ENCODE results near the gene THUMPD2. TPM values are rescaled to one million over a fixed set of nuclear protein-coding genes. Genes with fewer than 3 reads are reported as not detected.
A peak's percentile ranks its signal among the peaks of the same experiment; 100 is the strongest.

The THUMPD2 gene
- total RNA-seq, 1 donor, result 10.8 TPM

- H3K4me3 ChIP-seq (ENCODE audit: low read depth, low read length), result no peak overlapping the region
- no peak for TF ChIP-seq CTCF (IDR thresholded peaks at IDR 0.05; ENCODE audit: insufficient read depth, low read depth, low read length)
- no peak for DNase-seq (ENCODE audit: low read depth)
These were observed 75.7 kb downstream of the THUMPD2 start for GRCh38 chr2:39703181-39703872.

GRCh38 chr2:39701137-39701536 is 77.9 kb downstream of the THUMPD2 start:
- TF ChIP-seq CTCF (IDR thresholded peaks at IDR 0.05; ENCODE audit: insufficient read depth, low read depth, low read length), result no peak
- no peak for DNase-seq (ENCODE audit: low read depth)
- H3K4me3 ChIP-seq (ENCODE audit: low read depth, low read length), result no peak overlapping the region

- DNase-seq (ENCODE audit: low read depth), result no peak
- H3K4me3 ChIP-seq (ENCODE audit: low read depth, low read length), result no peak overlapping the region
- no peak for TF ChIP-seq CTCF (IDR thresholded peaks at IDR 0.05; ENCODE audit: insufficient read depth, low read depth, low read length)
These were observed 81.6 kb downstream of the THUMPD2 start for GRCh38 chr2:39697454-39697853.

GRCh38 chr2:39696838-39697237 is 82.2 kb downstream of the THUMPD2 start:
- TF ChIP-seq CTCF (IDR thresholded peaks at IDR 0.05; ENCODE audit: insufficient read depth, low read depth, low read length), result peak; percentile 44
- peak; percentile 79 for DNase-seq (ENCODE audit: low read depth)
- no peak overlapping the region for H3K4me3 ChIP-seq (ENCODE audit: low read depth, low read length)

GRCh38 chr2:39696101-39696553 is 82.9 kb downstream of the THUMPD2 start:
- no peak overlapping the region for H3K4me3 ChIP-seq (ENCODE audit: low read depth, low read length)
- DNase-seq (ENCODE audit: low read depth), result peak; percentile 92

GRCh38 chr2:39693245-39693644 is 85.8 kb downstream of the THUMPD2 start:
- no peak overlapping the region for H3K4me3 ChIP-seq (ENCODE audit: low read depth, low read length)
- TF ChIP-seq CTCF (IDR thresholded peaks at IDR 0.05; ENCODE audit: insufficient read depth, low read depth, low read length), result no peak
- DNase-seq (ENCODE audit: low read depth), result no peak

More at GRCh38 chr2:39696101-39696553, 82.9 kb downstream of the THUMPD2 start:
- TF ChIP-seq CTCF (IDR thresholded peaks at IDR 0.05; ENCODE audit: insufficient read depth, low read depth, low read length), result no peak

- no peak overlapping the region for H3K4me3 ChIP-seq (ENCODE audit: low read depth, low read length)
- no peak for TF ChIP-seq CTCF (IDR thresholded peaks at IDR 0.05; ENCODE audit: insufficient read depth, low read depth, low read length)
- no peak for DNase-seq (ENCODE audit: low read depth)
These were observed 89.2 kb downstream of the THUMPD2 start for GRCh38 chr2:39689876-39690275.

Data from fibroblast of villous mesenchyme (primary cell).